SU-DHL-6 (cell line): ENCODE data around the gene MED26.

Experiments
- CTCF ChIP-seq: fragments of 200-600 bp; sonication (generic); IDR thresholded peaks from one replicate; pipeline ENCODE4 v1.5.1; 2017; ENCODE audit warnings: antibody characterized with exemption, mild to moderate bottlenecking, low read length, moderate library complexity; ENCODE audit not compliant: insufficient read depth, poor library complexity, severe bottlenecking
- EZH2phosphoT487 ChIP-seq: fragments of 200-600 bp; sonication (generic), shearing (Covaris generic); conservative IDR thresholded peaks from 2 replicates; pipeline ENCODE4 v1.6.1; 2018; ENCODE audit warnings: mild to moderate bottlenecking, antibody characterized with exemption, low read length, moderate library complexity, mixed read lengths

GRCh38 chr19:16564842-16565241, 63.2 kb downstream of the MED26 start:
- TF ChIP-seq CTCF = no peak
- TF ChIP-seq EZH2phosphoT487 = no peak
